HCT116 (cell line): ENCODE results near the gene RPL31. TPM values are rescaled to one million over a fixed set of nuclear protein-coding genes. Genes with fewer than 3 reads are reported as not detected.

ENCODE experiments used
- ATAC-seq: fragments of 200-7000 bp; cut with Tn5 transposase; 2 replicates; pipeline ENCODE4 v1.9.1; 2020; ENCODE audit warnings: mild to moderate bottlenecking, moderate library complexity
- BruUV-seq: library from RNA; stranded (reverse); fragments of 400-500 nt; replicated peaks from 2 replicates; lab custom pipeline; 2021; lab: Mats Ljungman, UMichigan
- CTCF ChIA-PET: fragments of 300-600 bp; sonication (Branson Sonifier 250); formaldehyde crosslinking; loops from one replicate; lab custom pipeline; 2021; ENCODE audit warnings: antibody characterized with exemption; lab: Charles Lee
- POLR2A ChIA-PET: fragments of 300-600, 350-600 bp; sonication (Branson Sonifier 250); formaldehyde crosslinking; loops from one replicate; lab custom pipeline; 2021; ENCODE audit warnings: antibody characterized with exemption; lab: Charles Lee
- RAD21 ChIA-PET, 2 experiments: fragments of 300-600 bp; sonication (Branson Sonifier 250); formaldehyde crosslinking; loops; one replicate each; lab custom pipeline; 2023; ENCODE audit warnings: low total read pairs in 2 of 2; ENCODE audit not compliant: uncharacterized antibody in 2 of 2, unreplicated experiment in 2 of 2, low non-redundant PET in 1 of 2; lab: Charles Lee
- DNase-seq: peaks from one replicate; pipeline ENCODE4 v3.0.0-alpha.2; 2010; ENCODE audit warnings: low read depth, low spot score
- H2AFZ ChIP-seq: fragments of 200-600 bp; shearing (Covaris generic), sonication (generic); 2 replicates; pipeline ENCODE4 v1.6.1; 2017; ENCODE audit warnings: low read depth, mixed run types, mixed read lengths, antibody characterized with exemption, low read length; ENCODE audit not compliant: poor library complexity, severe bottlenecking
- H3K27ac ChIP-seq: 2 replicates; pipeline ENCODE4 v1.5.1; 2012; ENCODE audit warnings: low read depth, low read length
- H3K27me3 ChIP-seq: fragments of 200-600 bp; sonication (generic); 2 replicates; pipeline ENCODE4 v1.6.1; 2016; ENCODE audit warnings: mixed run types, low read length, mixed read lengths; ENCODE audit not compliant: insufficient read depth
- H3K36me3 ChIP-seq, 2 experiments: fragments of 200-500 bp in 1 of 2; fragments of 200-600 bp in 1 of 2; sonication (Bioruptor generic) in 1 of 2; sonication (generic) in 1 of 2; 2 replicates each; pipeline versions ENCODE4 v1.5.1 to v1.6.1; 2014 to 2016; ENCODE audit warnings: low read length in 2 of 2, inconsistent platforms in 1 of 2, mixed read lengths in 1 of 2, mixed run types in 1 of 2; ENCODE audit not compliant: insufficient read depth in 2 of 2, control insufficient read depth in 1 of 2
- H3K4me1 ChIP-seq, 2 experiments: fragments of 200-600 bp in 1 of 2; sonication (generic) in 1 of 2; 2 replicates each; pipeline versions ENCODE4 v1.5.1 to v1.6.1; 2012 to 2017; ENCODE audit warnings: low read length in 2 of 2, inconsistent platforms in 1 of 2, mild to moderate bottlenecking in 1 of 2, mixed read lengths in 1 of 2, mixed run types in 1 of 2, moderate library complexity in 1 of 2; ENCODE audit not compliant: insufficient read depth in 2 of 2, control insufficient read depth in 1 of 2
- H3K4me2 ChIP-seq: fragments of 200-600 bp; sonication (generic); 2 replicates; pipeline ENCODE4 v1.6.1; 2017; ENCODE audit warnings: mixed run types, low read length, mixed read lengths
- H3K4me3 ChIP-seq, 2 experiments: fragments of 200-600 bp in 1 of 2; sonication (generic) in 1 of 2; replicated peaks in 1 of 2; 2 replicates each; pipeline ENCODE4 v1.5.1; 2011 to 2016; ENCODE audit warnings: low read length in 2 of 2, control low read depth in 1 of 2, low read depth in 1 of 2, mild to moderate bottlenecking in 1 of 2, mixed read lengths in 1 of 2, mixed run types in 1 of 2
- H3K79me2 ChIP-seq: fragments of 200-600 bp; sonication (generic); 2 replicates; pipeline ENCODE4 v1.6.1; 2017; ENCODE audit warnings: mild to moderate bottlenecking, mixed run types, low read length, moderate library complexity, mixed read lengths; ENCODE audit not compliant: insufficient read depth
- H3K9ac ChIP-seq: fragments of 200-600 bp; sonication (generic); 2 replicates; pipeline ENCODE4 v1.6.1; 2016; ENCODE audit warnings: low read length, mixed read lengths
- H3K9me2 ChIP-seq: fragments of 200-600 bp; sonication (generic), shearing (Covaris generic); 2 replicates; pipeline ENCODE4 v1.6.1; 2017; ENCODE audit warnings: mixed run types, mild to moderate bottlenecking, moderate library complexity; ENCODE audit not compliant: insufficient read depth
- H3K9me3 ChIP-seq, 2 experiments: fragments of 200-500 bp in 1 of 2; fragments of 200-600 bp in 1 of 2; sonication (Bioruptor generic) in 1 of 2; sonication (generic) in 1 of 2; 2 replicates each; pipeline ENCODE4 v1.6.1; 2014 to 2017; ENCODE audit warnings: low read length in 2 of 2, mixed read lengths in 2 of 2, inconsistent platforms in 1 of 2, low read depth in 1 of 2, mild to moderate bottlenecking in 1 of 2, mixed run types in 1 of 2, moderate library complexity in 1 of 2; ENCODE audit not compliant: control insufficient read depth in 1 of 2, insufficient read depth in 1 of 2
- H4K20me1 ChIP-seq: fragments of 200-600 bp; sonication (generic), shearing (Covaris generic); 2 replicates; pipeline ENCODE4 v1.6.1; 2017; ENCODE audit warnings: mixed run types, mild to moderate bottlenecking, moderate library complexity; ENCODE audit not compliant: insufficient read depth
- ELF1 ChIP-seq: IDR thresholded peaks from 2 replicates; pipeline ENCODE4 v1.6.1; 2012; ENCODE audit warnings: low read depth, borderline replicate concordance
- EZH2phosphoT487 ChIP-seq: fragments of 200-600 bp; IDR thresholded peaks from 2 replicates; pipeline ENCODE4 v1.6.1; 2018; ENCODE audit warnings: antibody characterized with exemption, borderline replicate concordance
- FOSL1 ChIP-seq: IDR thresholded peaks from 2 replicates; pipeline ENCODE4 v1.6.1; 2012; ENCODE audit warnings: low read depth
- JUND ChIP-seq: IDR thresholded peaks from 2 replicates; pipeline ENCODE4 v1.6.1; 2012
- POLR2A ChIP-seq: IDR thresholded peaks from 2 replicates; pipeline ENCODE4 v1.7.0; 2011; ENCODE audit warnings: borderline replicate concordance; ENCODE audit not compliant: insufficient read depth, insufficient read length; ENCODE audit errors: extremely low read depth
- POLR2AphosphoS5 ChIP-seq: IDR thresholded peaks from 2 replicates; pipeline ENCODE4 v1.6.1; 2011; ENCODE audit warnings: mild to moderate bottlenecking, low read depth, low read length, moderate library complexity
- SIN3A ChIP-seq: IDR thresholded peaks from 2 replicates; pipeline ENCODE4 v1.6.1; 2012; ENCODE audit warnings: low read depth
- SP1 ChIP-seq: IDR thresholded peaks from 2 replicates; pipeline ENCODE4 v1.6.1; 2012; ENCODE audit warnings: low read depth
- SRF ChIP-seq: IDR thresholded peaks from 2 replicates; pipeline ENCODE4 v1.6.1; 2012; ENCODE audit warnings: low read depth
- TCF7L2 ChIP-seq: IDR thresholded peaks from 2 replicates; pipeline ENCODE4 v1.7.0; 2011; ENCODE audit warnings: borderline replicate concordance, inconsistent platforms; ENCODE audit not compliant: insufficient read depth, insufficient read length; ENCODE audit errors: extremely low read depth
- YY1 ChIP-seq: IDR thresholded peaks from 2 replicates; pipeline ENCODE4 v1.6.1; 2011; ENCODE audit warnings: low read length, low read depth, moderate library complexity, mild to moderate bottlenecking; ENCODE audit not compliant: insufficient replicate concordance; ENCODE audit errors: extremely low read depth
- ZFX ChIP-seq: fragments of 450-650 bp; IDR thresholded peaks from 2 replicates; pipeline ENCODE4 v1.6.1; 2017
- ZNF274 ChIP-seq: fragments of 200-500 bp; sonication (Bioruptor generic); IDR thresholded peaks from 2 replicates; pipeline ENCODE4 v1.6.1; 2014; ENCODE audit warnings: mild to moderate bottlenecking, low read depth, low read length, inconsistent platforms
- intact Hi-C: fragments of 100-400 bp; cut with micrococcal nuclease; formaldehyde crosslinking; loops from 2 replicates; pipeline ENCODE4 v1.10.0; 2022
- total RNA-seq: library from RNA; stranded (reverse); gene quantifications from one replicate; pipeline ENCODE4 v1.2.1, GENCODE V29; 2021; ENCODE audit not compliant: unreplicated experiment
- TF ChIP-seq, protein P1 (sequence below): IDR thresholded peaks from 2 replicates; pipeline ENCODE4 v1.6.1; 2011; ENCODE audit warnings: mild to moderate bottlenecking, low read length, moderate library complexity; ENCODE audit not compliant: insufficient replicate concordance; ENCODE audit errors: extremely low read depth
- TF ChIP-seq, protein P2 (sequence below): IDR thresholded peaks from 2 replicates; pipeline ENCODE4 v1.6.1; 2012
- TF ChIP-seq, protein P3 (sequence below), 3 experiments: fragments of 200-600 bp in 1 of 3; sonication (generic) in 1 of 3; IDR thresholded peaks in 2 of 3; conservative IDR thresholded peaks in 1 of 3; 2 replicates each; pipeline ENCODE4 v1.5.1; 2012 to 2017; ENCODE audit warnings: low read depth in 2 of 3, low read length in 2 of 3, antibody characterized with exemption in 1 of 3, borderline replicate concordance in 1 of 3, control low read depth in 1 of 3, mild to moderate bottlenecking in 1 of 3, mixed read lengths in 1 of 3, mixed run types in 1 of 3, moderate library complexity in 1 of 3; ENCODE audit not compliant: insufficient read depth in 1 of 3

RPL31 gene
- total RNA-seq, 1 experiment from 2014 or later = 1,340 TPM

- TF ChIP-seq SP1 = no peak
- TF ChIP-seq ELF1 = no peak
- TF ChIP-seq, protein P1, sequence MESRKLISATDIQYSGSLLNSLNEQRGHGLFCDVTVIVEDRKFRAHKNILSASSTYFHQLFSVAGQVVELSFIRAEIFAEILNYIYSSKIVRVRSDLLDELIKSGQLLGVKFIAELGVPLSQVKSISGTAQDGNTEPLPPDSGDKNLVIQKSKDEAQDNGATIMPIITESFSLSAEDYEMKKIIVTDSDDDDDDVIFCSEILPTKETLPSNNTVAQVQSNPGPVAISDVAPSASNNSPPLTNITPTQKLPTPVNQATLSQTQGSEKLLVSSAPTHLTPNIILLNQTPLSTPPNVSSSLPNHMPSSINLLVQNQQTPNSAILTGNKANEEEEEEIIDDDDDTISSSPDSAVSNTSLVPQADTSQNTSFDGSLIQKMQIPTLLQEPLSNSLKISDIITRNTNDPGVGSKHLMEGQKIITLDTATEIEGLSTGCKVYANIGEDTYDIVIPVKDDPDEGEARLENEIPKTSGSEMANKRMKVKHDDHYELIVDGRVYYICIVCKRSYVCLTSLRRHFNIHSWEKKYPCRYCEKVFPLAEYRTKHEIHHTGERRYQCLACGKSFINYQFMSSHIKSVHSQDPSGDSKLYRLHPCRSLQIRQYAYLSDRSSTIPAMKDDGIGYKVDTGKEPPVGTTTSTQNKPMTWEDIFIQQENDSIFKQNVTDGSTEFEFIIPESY = no peak
- no peak for TF ChIP-seq TCF7L2
- TF ChIP-seq SIN3A = no peak
- no peak for TF ChIP-seq EZH2phosphoT487
- TF ChIP-seq JUND = no peak
- TF ChIP-seq ZFX = no peak
- TF ChIP-seq FOSL1 = no peak
- no peak for TF ChIP-seq POLR2A
- no peak for TF ChIP-seq ZNF274
- no peak for TF ChIP-seq SRF
- TF ChIP-seq, protein P2, sequence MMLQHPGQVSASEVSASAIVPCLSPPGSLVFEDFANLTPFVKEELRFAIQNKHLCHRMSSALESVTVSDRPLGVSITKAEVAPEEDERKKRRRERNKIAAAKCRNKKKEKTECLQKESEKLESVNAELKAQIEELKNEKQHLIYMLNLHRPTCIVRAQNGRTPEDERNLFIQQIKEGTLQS = no peak
- TF ChIP-seq POLR2AphosphoS5 = no peak
- TF ChIP-seq, protein P3, sequence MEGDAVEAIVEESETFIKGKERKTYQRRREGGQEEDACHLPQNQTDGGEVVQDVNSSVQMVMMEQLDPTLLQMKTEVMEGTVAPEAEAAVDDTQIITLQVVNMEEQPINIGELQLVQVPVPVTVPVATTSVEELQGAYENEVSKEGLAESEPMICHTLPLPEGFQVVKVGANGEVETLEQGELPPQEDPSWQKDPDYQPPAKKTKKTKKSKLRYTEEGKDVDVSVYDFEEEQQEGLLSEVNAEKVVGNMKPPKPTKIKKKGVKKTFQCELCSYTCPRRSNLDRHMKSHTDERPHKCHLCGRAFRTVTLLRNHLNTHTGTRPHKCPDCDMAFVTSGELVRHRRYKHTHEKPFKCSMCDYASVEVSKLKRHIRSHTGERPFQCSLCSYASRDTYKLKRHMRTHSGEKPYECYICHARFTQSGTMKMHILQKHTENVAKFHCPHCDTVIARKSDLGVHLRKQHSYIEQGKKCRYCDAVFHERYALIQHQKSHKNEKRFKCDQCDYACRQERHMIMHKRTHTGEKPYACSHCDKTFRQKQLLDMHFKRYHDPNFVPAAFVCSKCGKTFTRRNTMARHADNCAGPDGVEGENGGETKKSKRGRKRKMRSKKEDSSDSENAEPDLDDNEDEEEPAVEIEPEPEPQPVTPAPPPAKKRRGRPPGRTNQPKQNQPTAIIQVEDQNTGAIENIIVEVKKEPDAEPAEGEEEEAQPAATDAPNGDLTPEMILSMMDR (IDR thresholded peaks at IDR 0.05 in 2 of 3, conservative IDR thresholded peaks at IDR 0.05 in 1 of 3; ENCODE audit: borderline replicate concordance in 1 of 3, insufficient read depth in 1 of 3, low read depth in 2 of 3, low read length in 2 of 3) = no peak
- TF ChIP-seq YY1 = no peak
- TF ChIP-seq, all 23 proteins: peak for 0
- ATAC-seq = no peak
- Histone ChIP-seq H3K27me3 (no peaks in the 10 kb centered on the region), H3K4me1 (no peaks in the 10 kb centered on the region), H2AFZ (no peak overlapping the region), H4K20me1 (no peaks in the 10 kb centered on the region), H3K9me3 (no peaks in the 10 kb centered on the region), H3K4me2 (no peak overlapping the region), H3K9ac (no peak overlapping the region), H3K9me2 (no peaks in the 10 kb centered on the region), H3K79me2 (no peaks in the 10 kb centered on the region), H3K4me3 (no peak overlapping the region), H3K27ac (no peak overlapping the region), H3K36me3 (peaks cover 33 to 37% of the 10 kb centered on the region in 2 experiments; a peak in 3 of 4 replicates)
- DNase-seq = no peak
- RAD21 ChIA-PET = no interaction called here
- CTCF ChIA-PET = interaction anchor here (1.1 kb wide), 1 partner anchor 199 kb away, joined by 6 read pairs; no protein-coding TSS in a partner anchor
- intact Hi-C loops = no loop called here
- POLR2A ChIA-PET = no interaction called here
- no TSS peak for BruUV-seq
Measured at GRCh38 chr2:101018934-101019333, 16.8 kb downstream of the RPL31 start.
